Measurements from ENCODE around the gene RELA.
"Not testable (repeated sequence)": the region's sequence is repeated elsewhere in the genome, so short reads cannot be mapped to it uniquely, and the experiment has no call there.

RELA gene

GRCh38 chr11:65660908-65661307 lies 1.8 kb downstream of the RELA start:
- Mint-ChIP-seq H3K36me3 (ENCODE audit: insufficient read depth) (peaks cover 76% of the 10 kb centered on the region), H3K4me3 (peak overlapping the region; percentile 78 to 79), H3K4me1 (ENCODE audit: low read depth in 2 of 2) (peaks cover 32 to 41% of the 10 kb centered on the region in 2 donors), H3K27ac (peak overlapping the region; percentile 81 to 83)
- not testable (repeated sequence) for ATAC-seq (replicated peaks); H3K9me3 Mint-ChIP-seq; DNase-seq; H3K27me3 Mint-ChIP-seq

DNA sequence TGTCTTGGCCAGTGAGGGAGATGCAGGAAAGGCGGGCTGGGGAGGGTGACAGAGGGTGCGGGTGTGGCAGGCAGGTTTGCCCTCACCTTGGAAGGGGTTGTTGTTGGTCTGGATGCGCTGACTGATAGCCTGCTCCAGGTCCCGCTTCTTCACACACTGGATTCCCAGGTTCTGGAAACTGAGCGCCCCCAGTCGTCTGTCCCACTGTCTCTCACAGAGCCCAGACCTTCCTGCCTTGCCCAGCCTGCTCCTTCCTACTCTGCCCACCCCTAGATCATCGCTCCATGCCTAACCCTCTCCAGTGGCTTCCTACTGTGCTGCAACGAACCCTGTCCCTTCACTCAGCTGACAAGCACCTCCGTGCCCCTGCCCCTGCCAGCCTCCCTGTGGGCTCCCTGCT lies 2.7 kb downstream of the RELA start:
- DNase-seq (no peak), ATAC-seq (replicated peaks) (no peak)
- H3K27ac Mint-ChIP-seq, result peak overlapping the region; percentile 81 to 83
- H3K4me1 Mint-ChIP-seq (ENCODE audit: low read depth in 2 of 2), result peaks cover 34 to 44% of the 10 kb centered on the region in 2 donors
- no peaks in the 10 kb centered on the region for H3K9me3 Mint-ChIP-seq
- no peaks in the 10 kb centered on the region for H3K27me3 Mint-ChIP-seq
- H3K4me3 Mint-ChIP-seq, result peak overlapping the region; percentile 9 to 35
- H3K36me3 Mint-ChIP-seq (ENCODE audit: insufficient read depth), result peaks cover 84% of the 10 kb centered on the region

- H3K27me3 Mint-ChIP-seq, result no peaks in the 10 kb centered on the region
- ATAC-seq (replicated peaks), result no peak
- H3K4me1 Mint-ChIP-seq (ENCODE audit: low read depth in 2 of 2), result peaks cover 38 to 46% of the 10 kb centered on the region in 2 donors
- no peaks in the 10 kb centered on the region for H3K9me3 Mint-ChIP-seq
- no peak for DNase-seq
- H3K36me3 Mint-ChIP-seq (ENCODE audit: insufficient read depth), result peaks cover 95% of the 10 kb centered on the region
- peak overlapping the region; percentile 35 to 81 for H3K27ac Mint-ChIP-seq
- H3K4me3 Mint-ChIP-seq, result peak overlapping the region in 1 of 2 donors; percentile 19
These were observed 4.3 kb downstream of the RELA start for GRCh38 chr11:65658174-65659021.

DNA sequence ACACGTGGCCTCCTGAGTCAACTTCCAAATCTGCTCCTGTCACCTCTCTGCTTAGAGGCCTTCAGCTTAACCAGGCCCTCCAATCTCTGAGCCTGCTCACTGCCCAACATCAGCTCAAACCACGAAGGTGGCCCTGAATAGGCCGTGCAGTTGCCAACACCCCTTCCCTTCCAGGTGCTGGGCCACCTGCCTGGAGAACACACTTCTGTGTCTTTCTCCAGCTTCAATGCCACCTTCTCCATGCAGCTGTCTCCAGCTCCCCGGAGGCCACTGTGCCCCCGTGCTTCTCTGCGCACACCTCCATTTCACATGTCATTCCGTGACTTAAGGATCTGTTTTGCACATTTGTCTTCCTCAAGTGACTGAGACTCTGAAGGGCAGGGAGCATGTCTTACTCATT lies 5.3 kb downstream of the RELA start:
- ATAC-seq (replicated peaks) (no peak), DNase-seq (no peak)
- no peaks in the 10 kb centered on the region for H3K27me3 Mint-ChIP-seq
- peak overlapping the region; percentile 8 to 81 for H3K27ac Mint-ChIP-seq
- peak overlapping the region in 1 of 2 donors; percentile 51 for H3K4me3 Mint-ChIP-seq
- peaks cover 99% of the 10 kb centered on the region for H3K36me3 Mint-ChIP-seq (ENCODE audit: insufficient read depth)
- H3K9me3 Mint-ChIP-seq, result no peaks in the 10 kb centered on the region
- peaks cover 46 to 54% of the 10 kb centered on the region in 2 donors for H3K4me1 Mint-ChIP-seq (ENCODE audit: low read depth in 2 of 2)

DNA sequence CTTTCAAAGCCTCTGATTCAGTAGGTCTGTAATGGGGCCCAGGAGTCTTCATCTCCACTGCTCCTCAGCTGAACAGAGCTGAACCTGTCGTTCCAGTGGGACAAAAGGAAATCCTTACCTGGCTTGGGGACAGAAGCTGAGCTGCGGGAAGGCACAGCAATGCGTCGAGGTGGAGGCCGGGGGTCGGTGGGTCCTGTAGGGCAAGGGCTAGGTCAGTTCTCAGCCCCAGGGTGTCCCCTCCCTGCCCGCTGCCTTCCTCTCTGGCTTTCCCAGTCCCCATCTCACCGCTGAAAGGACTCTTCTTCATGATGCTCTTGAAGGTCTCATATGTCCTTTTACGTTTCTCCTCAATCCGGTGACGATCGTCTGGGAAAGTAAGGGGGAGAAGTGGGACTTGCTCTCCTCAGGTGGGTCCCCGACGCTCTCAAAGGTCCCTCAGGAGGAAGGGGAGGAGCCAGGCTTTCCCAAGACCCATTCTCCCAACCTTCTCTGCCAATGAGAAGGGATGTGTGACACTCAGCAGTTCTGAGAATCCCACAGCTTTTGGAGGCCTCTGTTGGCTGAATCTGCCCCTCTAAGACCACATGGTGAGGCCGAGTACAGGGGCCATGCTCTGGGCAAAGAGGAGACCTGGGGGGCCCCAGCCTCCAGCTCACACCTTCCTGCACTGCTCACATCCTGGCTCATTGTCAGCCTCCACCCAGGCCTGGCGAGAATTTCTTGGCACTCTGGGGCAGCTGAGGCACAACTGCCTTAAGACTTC lies 7.0 kb downstream of the RELA start:
- no peaks in the 10 kb centered on the region for H3K27me3 Mint-ChIP-seq
- peaks cover 100% of the 10 kb centered on the region for H3K36me3 Mint-ChIP-seq (ENCODE audit: insufficient read depth)
- H3K4me1 Mint-ChIP-seq (ENCODE audit: low read depth in 2 of 2), result peaks cover 58 to 61% of the 10 kb centered on the region in 2 donors
- peak overlapping the region; percentile 73 to 97 for H3K27ac Mint-ChIP-seq
- no peak for ATAC-seq (replicated peaks)
- peak in 1 of 3 experiments; percentile 10 for DNase-seq
- peak overlapping the region in 1 of 2 donors; percentile 6 for H3K4me3 Mint-ChIP-seq
- no peaks in the 10 kb centered on the region for H3K9me3 Mint-ChIP-seq

DNA sequence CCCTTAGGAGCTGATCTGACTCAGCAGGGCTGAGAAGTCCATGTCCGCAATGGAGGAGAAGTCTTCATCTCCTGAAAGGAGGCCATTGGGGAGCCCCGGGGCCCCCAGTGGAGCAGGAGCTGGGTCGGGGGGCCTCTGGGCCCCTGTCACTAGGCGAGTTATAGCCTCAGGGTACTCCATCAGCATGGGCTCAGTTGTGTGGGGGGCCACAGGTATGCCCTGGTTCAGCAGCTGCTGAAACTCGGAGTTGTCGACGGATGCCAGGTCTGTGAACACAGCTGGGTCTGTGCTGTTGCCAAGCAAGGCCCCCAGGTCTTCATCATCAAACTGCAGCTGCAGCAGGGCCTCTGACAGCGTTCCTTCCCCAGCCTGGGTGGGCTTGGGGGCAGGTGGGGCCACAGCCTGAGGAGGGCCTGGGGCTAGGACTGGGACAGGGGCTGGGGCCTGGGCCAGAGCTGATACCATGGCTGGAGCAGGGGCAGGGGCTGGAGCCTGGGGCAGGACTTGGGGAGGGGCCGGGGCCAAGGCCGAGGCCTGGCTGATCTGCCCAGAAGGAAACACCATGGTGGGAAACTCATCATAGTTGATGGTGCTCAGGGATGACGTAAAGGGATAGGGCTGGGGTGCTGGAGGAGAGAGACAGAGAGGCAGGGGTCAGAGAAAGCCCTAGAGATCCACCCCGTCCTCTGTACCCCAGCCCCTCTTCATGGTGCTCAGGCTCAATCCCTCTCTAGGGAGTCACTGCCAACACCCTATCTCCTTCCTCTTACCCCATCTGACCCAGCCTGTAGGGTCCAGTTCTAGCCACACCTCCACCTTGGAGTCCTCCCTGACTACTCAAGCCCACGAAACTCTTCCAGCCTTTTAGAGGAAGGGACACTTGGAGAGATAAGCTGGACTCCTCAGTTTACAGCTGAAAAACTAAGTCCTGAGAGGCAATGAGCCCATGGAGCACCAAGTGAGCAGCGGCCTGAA lies 8.1 kb downstream of the RELA start:
- H3K4me1 Mint-ChIP-seq (ENCODE audit: low read depth in 2 of 2), result peaks cover 52 to 57% of the 10 kb centered on the region in 2 donors

DNA sequence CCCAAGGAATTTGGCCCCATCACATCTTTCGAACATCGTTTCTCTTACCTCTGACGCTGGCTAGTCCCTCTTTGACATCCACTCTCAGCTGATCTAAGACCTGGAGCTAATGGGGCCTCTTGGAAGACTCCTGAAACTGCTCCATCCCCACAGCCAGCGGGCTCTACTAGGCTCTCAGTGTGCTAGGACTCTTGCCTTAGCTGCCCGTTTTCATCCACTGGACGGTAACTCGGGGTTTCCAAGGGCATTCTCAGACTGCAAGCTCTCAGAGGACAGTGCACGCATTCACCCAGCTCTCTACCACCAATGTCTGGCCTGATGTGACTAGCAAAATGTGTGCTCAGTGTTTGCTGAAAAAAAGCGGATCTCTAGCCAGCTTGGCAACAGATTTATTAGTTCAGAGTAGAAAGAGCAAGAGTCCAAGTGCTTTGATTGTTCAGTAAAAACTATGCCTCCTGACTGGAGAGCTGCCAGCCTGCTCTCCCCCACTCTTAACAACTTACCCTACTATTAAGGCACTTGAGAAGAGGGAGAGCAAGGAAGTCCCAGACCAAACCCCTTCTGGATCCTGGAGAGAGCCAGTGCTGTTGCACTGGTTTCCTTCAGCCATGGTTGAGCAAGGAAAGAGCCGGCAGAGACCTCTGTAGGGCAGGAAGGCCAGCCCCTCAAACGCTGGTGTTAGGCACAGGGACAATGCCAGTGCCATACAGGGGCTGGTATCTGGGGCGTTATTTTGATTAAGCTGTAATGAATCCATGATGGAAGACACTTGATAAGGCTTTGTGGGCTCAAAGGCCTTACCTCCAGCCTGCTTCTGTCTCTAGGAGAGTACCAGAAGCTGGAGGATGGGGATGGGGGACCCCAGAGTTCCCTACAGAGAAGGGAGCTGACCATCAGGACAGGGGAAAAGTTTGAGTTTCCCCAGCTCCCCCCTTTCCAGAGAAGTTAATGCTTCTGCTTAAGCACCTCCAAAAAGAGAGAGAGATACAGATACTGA lies 9.2 kb downstream of the RELA start:
- Mint-ChIP-seq H3K27me3 (no peaks in the 10 kb centered on the region), H3K9me3 (no peaks in the 10 kb centered on the region), H3K4me1 (ENCODE audit: low read depth in 2 of 2) (peaks cover 43 to 50% of the 10 kb centered on the region in 2 donors), H3K4me3 (peak overlapping the region; percentile 74 to 77), H3K36me3 (ENCODE audit: insufficient read depth) (peaks cover 98% of the 10 kb centered on the region), H3K27ac (peak overlapping the region; percentile 96 to 97)
- ATAC-seq (replicated peaks) (no peak), DNase-seq (no peak)

More for the DNA sequence above, 8.1 kb downstream of the RELA start:
- Mint-ChIP-seq H3K27ac (peak overlapping the region; percentile 96 to 97), H3K27me3 (no peaks in the 10 kb centered on the region), H3K9me3 (no peaks in the 10 kb centered on the region), H3K4me3 (peak overlapping the region; percentile 10 to 33), H3K36me3 (ENCODE audit: insufficient read depth) (peaks cover 98% of the 10 kb centered on the region)
- DNase-seq (peak in 1 of 3 experiments; percentile 7), ATAC-seq (replicated peaks) (no peak)

- no peaks in the 10 kb centered on the region for H3K9me3 Mint-ChIP-seq
These were observed 10.0 kb downstream of the RELA start for GRCh38 chr11:65652511-65653228.

GRCh38 chr11:65651589-65652510 lies 10.9 kb downstream of the RELA start:
- DNase-seq, result no peak
- Mint-ChIP-seq H3K9me3 (no peaks in the 10 kb centered on the region), H3K27ac (peak overlapping the region; percentile 96 to 97), H3K27me3 (no peaks in the 10 kb centered on the region), H3K4me3 (peak overlapping the region; percentile 74 to 77), H3K36me3 (ENCODE audit: insufficient read depth) (peaks cover 93% of the 10 kb centered on the region), H3K4me1 (ENCODE audit: low read depth in 2 of 2) (peaks cover 42 to 44% of the 10 kb centered on the region in 2 donors)
- ATAC-seq (replicated peaks), result no peak

More at GRCh38 chr11:65652511-65653228, 10.0 kb downstream of the RELA start:
- Mint-ChIP-seq H3K27ac (peak overlapping the region; percentile 96 to 97), H3K36me3 (ENCODE audit: insufficient read depth) (peaks cover 98% of the 10 kb centered on the region), H3K27me3 (no peaks in the 10 kb centered on the region), H3K4me3 (peak overlapping the region; percentile 74 to 77), H3K4me1 (ENCODE audit: low read depth in 2 of 2) (peaks cover 46 to 49% of the 10 kb centered on the region in 2 donors)
- DNase-seq (peak; percentile 93 to 97 (median 96)), ATAC-seq (replicated peaks) (peak; percentile 81)

DNA sequence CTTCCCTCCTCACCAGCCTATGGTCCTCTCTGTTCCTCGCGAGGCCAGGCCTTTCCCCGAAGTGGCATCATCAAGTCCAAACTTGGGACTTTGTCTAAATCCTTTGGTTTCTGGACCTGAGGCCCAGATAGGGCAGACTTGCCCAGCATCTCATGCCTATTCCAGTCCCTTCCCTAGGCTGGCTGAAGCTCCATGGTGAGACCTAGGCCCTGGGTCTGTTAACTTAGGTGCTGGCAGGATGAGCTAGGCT lies 11.5 kb downstream of the RELA start:
- DNase-seq, result no peak
- H3K27me3 Mint-ChIP-seq, result no peaks in the 10 kb centered on the region
- peak overlapping the region; percentile 74 to 77 for H3K4me3 Mint-ChIP-seq
- no peak for ATAC-seq (replicated peaks)
- peak overlapping the region; percentile 96 to 97 for H3K27ac Mint-ChIP-seq
- peaks cover 39 to 40% of the 10 kb centered on the region in 2 donors for H3K4me1 Mint-ChIP-seq (ENCODE audit: low read depth in 2 of 2)
- H3K36me3 Mint-ChIP-seq (ENCODE audit: insufficient read depth), result peaks cover 88% of the 10 kb centered on the region
- H3K9me3 Mint-ChIP-seq, result no peaks in the 10 kb centered on the region
